PC-3 (cell line): ENCODE results near the gene SLC43A1. TPM values are rescaled to one million over a fixed set of nuclear protein-coding genes. Genes with fewer than 3 reads are reported as not detected.

Experiments
- ATAC-seq: fragments of 200-7000 bp; cut with Tn5 transposase; 2 replicates; pipeline ENCODE4 v1.9.1; 2020; ENCODE audit warnings: mild to moderate bottlenecking, moderate library complexity
- BruUV-seq: library from RNA; stranded (reverse); fragments of 400-500 nt; replicated peaks from 2 replicates; lab custom pipeline; 2021; lab: Mats Ljungman, UMichigan
- CTCF ChIA-PET: fragments of 300-600 bp; sonication (Branson Sonifier 250); formaldehyde crosslinking; loops from one replicate; lab custom pipeline; 2022; ENCODE audit warnings: antibody characterized with exemption; lab: Charles Lee
- POLR2A ChIA-PET: fragments of 300-600 bp; sonication (Branson Sonifier 250); formaldehyde crosslinking; loops from one replicate; lab custom pipeline; 2022; ENCODE audit warnings: antibody characterized with exemption; ENCODE audit not compliant: unreplicated experiment; lab: Charles Lee
- DNase-seq: peaks from one replicate; pipeline ENCODE4 v3.0.0-alpha.2; 2015
- H2AFZ ChIP-seq: fragments of 300-600 bp; sonication (generic); 2 replicates; pipeline ENCODE4 v1.6.0; 2016; ENCODE audit warnings: antibody characterized with exemption, low read length
- H3F3A ChIP-seq: fragments of 300-600 bp; sonication (generic); one replicate; pipeline ENCODE4 v1.6.0; 2017; ENCODE audit warnings: antibody characterized with exemption, low read length, control low read depth, mild to moderate bottlenecking; ENCODE audit not compliant: unreplicated experiment
- H3K27ac ChIP-seq: fragments of 300-600 bp; sonication (generic); 2 replicates; pipeline ENCODE4 v1.5.1; 2016; ENCODE audit warnings: mild to moderate bottlenecking, low read length
- H3K27me3 ChIP-seq: fragments of 300-600 bp; sonication (generic); 2 replicates; pipeline ENCODE4 v1.6.1; 2016; ENCODE audit warnings: low read length, mixed read lengths
- H3K36me3 ChIP-seq: fragments of 300-600 bp; sonication (generic); 2 replicates; pipeline ENCODE4 v1.6.1; 2016; ENCODE audit warnings: low read depth, mixed run types, low read length, mixed read lengths
- H3K4me1 ChIP-seq: fragments of 300-600 bp; sonication (generic); 2 replicates; pipeline ENCODE4 v1.5.1; 2016; ENCODE audit warnings: low read length; ENCODE audit not compliant: insufficient read depth
- H3K4me2 ChIP-seq: fragments of 300-600 bp; sonication (generic); 2 replicates; pipeline ENCODE4 v1.6.0; 2016; ENCODE audit warnings: low read length
- H3K4me3 ChIP-seq: fragments of 300-600 bp; sonication (generic); 2 replicates; pipeline ENCODE4 v1.5.1; 2016; ENCODE audit warnings: mild to moderate bottlenecking, low read length, mixed read lengths
- H3K79me2 ChIP-seq: fragments of 300-600 bp; sonication (generic); 2 replicates; pipeline ENCODE4 v1.6.1; 2017; ENCODE audit warnings: low read length, mixed read lengths
- H3K9ac ChIP-seq: fragments of 300-600 bp; sonication (generic); 2 replicates; pipeline ENCODE4 v1.6.0; 2016; ENCODE audit warnings: mild to moderate bottlenecking, low read length
- H3K9me2 ChIP-seq: fragments of 300-600 bp; sonication (generic); replicated peaks from 2 replicates; pipeline ENCODE4 v1.6.1; 2016; ENCODE audit warnings: mixed run types, low read length, mixed read lengths
- H3K9me3 ChIP-seq: fragments of 300-600 bp; sonication (generic); 2 replicates; pipeline ENCODE4 v1.6.1; 2016; ENCODE audit warnings: low read length, mixed read lengths
- H4K20me1 ChIP-seq: fragments of 300-600 bp; sonication (generic); 2 replicates; pipeline ENCODE4 v1.6.1; 2016; ENCODE audit warnings: low read length, mixed read lengths
- EZH2 ChIP-seq: fragments of 300-600 bp; sonication (generic); IDR thresholded peaks from one replicate; pipeline ENCODE4 v1.6.1; 2017; ENCODE audit warnings: antibody characterized with exemption, mild to moderate bottlenecking, low read length; ENCODE audit not compliant: unreplicated experiment
- EZH2phosphoT487 ChIP-seq: fragments of 300-600 bp; sonication (generic); IDR thresholded peaks from 2 replicates; pipeline ENCODE4 v1.6.1; 2018; ENCODE audit warnings: mild to moderate bottlenecking, antibody characterized with exemption, low read length, borderline replicate concordance
- intact Hi-C: fragments of 100-400 bp; cut with micrococcal nuclease; formaldehyde crosslinking; loops from 2 replicates; pipeline ENCODE4 v1.9.0; 2023
- total RNA-seq: library from RNA; depleted of rRNA; stranded (reverse); fragments of >200 nt; gene quantifications from 2 replicates; pipeline ENCODE4 v1.2.3, GENCODE V29; 2014
- TF ChIP-seq, protein P1 (sequence below): fragments of 300-600 bp; sonication (generic); conservative IDR thresholded peaks from 2 replicates; pipeline ENCODE4 v1.5.1; 2017; ENCODE audit warnings: antibody characterized with exemption, low read depth, mild to moderate bottlenecking, low read length

SLC43A1 gene
- total RNA-seq, 1 experiment from 2014 or later: 12.4 TPM

DNA sequence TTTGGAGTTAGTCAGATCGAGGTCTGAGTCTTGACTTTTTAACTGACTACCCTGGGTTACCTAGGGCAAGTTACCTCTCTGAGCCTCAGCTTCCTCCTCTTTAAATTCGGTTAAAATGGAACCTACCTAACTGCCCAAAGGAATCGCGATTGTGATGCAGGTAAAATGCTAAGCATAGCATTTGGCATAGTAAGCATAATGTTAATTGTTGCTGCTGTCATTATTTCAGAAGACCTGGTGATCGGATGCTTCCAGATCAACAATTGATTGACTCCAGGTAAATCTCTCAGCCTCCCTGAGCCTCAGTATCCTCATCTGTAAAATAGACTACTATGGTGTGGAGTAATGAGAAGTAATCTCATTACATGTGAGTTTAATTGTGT lies 550 bp upstream of the SLC43A1 start:
- H3K79me2 ChIP-seq: no peaks in the 10 kb centered on the region
- H3K4me2 ChIP-seq: peak overlapping the region; percentile 100
- H3K4me1 ChIP-seq: peaks cover 9% of the 10 kb centered on the region
- no peak overlapping the region for H3K27ac ChIP-seq
- intact Hi-C loops: loop anchor here (1.0 kb wide), 1 partner anchor 171 kb away; no protein-coding TSS in a partner anchor
- no peaks in the 10 kb centered on the region for H3K9me2 ChIP-seq
- H3K36me3 ChIP-seq: no peaks in the 10 kb centered on the region
- TF ChIP-seq EZH2 (no peak), EZH2phosphoT487 (no peak)
- TF ChIP-seq, protein P1, sequence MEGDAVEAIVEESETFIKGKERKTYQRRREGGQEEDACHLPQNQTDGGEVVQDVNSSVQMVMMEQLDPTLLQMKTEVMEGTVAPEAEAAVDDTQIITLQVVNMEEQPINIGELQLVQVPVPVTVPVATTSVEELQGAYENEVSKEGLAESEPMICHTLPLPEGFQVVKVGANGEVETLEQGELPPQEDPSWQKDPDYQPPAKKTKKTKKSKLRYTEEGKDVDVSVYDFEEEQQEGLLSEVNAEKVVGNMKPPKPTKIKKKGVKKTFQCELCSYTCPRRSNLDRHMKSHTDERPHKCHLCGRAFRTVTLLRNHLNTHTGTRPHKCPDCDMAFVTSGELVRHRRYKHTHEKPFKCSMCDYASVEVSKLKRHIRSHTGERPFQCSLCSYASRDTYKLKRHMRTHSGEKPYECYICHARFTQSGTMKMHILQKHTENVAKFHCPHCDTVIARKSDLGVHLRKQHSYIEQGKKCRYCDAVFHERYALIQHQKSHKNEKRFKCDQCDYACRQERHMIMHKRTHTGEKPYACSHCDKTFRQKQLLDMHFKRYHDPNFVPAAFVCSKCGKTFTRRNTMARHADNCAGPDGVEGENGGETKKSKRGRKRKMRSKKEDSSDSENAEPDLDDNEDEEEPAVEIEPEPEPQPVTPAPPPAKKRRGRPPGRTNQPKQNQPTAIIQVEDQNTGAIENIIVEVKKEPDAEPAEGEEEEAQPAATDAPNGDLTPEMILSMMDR: no peak
- BruUV-seq: no TSS peak
- POLR2A ChIA-PET: interaction anchor here (0.6 kb wide), 1 partner anchor 47 kb away, joined by 3 read pairs; no protein-coding TSS in a partner anchor
- peak overlapping the region; percentile 83 for H2AFZ ChIP-seq
- H3K4me3 ChIP-seq: peak overlapping the region; percentile 94
- no peaks in the 10 kb centered on the region for H4K20me1 ChIP-seq
- peak overlapping the region; percentile 62 for H3K9ac ChIP-seq
- CTCF ChIA-PET: no interaction called here
- H3K27me3 ChIP-seq: no peaks in the 10 kb centered on the region
- DNase-seq (no peak), ATAC-seq (no peak)
- H3K9me3 ChIP-seq: no peaks in the 10 kb centered on the region
- no peaks in the 10 kb centered on the region for H3F3A ChIP-seq

DNA sequence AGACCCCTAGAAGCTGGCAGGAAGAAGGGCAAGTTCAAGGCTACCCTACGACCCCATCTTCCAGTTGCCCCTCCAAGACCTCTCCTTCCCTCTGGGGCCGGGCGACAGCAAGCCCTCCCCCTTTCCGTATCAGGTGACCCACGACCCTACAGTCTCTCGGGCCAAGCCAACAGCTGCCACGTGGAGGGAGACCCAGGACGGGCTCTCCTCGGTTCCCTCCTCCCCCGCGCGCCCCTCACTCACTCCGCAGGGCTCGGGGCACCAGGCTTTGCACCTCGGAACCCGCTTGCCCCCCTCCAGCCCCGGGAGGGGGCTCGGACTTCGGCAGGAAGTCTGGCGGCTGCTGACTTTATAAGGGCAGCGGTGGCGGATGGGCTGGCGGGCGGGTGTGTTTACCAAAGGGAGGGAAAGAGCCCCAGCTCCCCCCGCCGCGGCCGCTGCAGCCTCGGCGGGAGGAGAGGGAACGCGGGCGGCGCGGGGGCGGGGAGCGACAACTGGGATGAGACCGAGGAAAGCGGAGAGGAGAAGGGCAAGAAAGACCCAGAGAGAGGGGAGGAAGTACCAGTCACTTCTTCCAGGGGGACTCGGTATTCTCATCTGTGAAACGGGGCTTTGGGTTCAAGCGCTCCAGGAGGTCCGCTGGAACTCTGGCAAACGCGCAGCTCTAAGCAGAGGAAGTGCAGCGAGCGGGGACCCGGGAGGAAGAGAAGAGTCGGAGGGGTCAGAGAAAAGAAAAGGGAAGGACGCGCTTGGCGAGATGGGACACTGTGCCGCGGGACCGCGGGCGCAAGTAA lies 767 bp downstream of the SLC43A1 start:
- Histone ChIP-seq H3K27ac (no peak overlapping the region), H3K27me3 (no peaks in the 10 kb centered on the region), H3K9me2 (no peaks in the 10 kb centered on the region), H3K36me3 (no peaks in the 10 kb centered on the region), H2AFZ (peak overlapping the region; percentile 83), H3F3A (no peaks in the 10 kb centered on the region), H3K9ac (peak overlapping the region; percentile 62), H3K4me1 (peaks cover 9% of the 10 kb centered on the region), H4K20me1 (no peaks in the 10 kb centered on the region), H3K4me3 (peak overlapping the region; percentile 94), H3K4me2 (peak overlapping the region; percentile 100), H3K79me2 (no peaks in the 10 kb centered on the region), H3K9me3 (no peaks in the 10 kb centered on the region)
- ChIA-PET POLR2A (interaction anchor here (0.5 kb wide), 1 partner anchor 276 kb away, joined by 3 read pairs; no protein-coding TSS in a partner anchor), CTCF (interaction anchor here (0.6 to 1.1 kb wide), 2 partner anchors 56 to 130 kb away, joined by 4 read pairs; no protein-coding TSS in a partner anchor)
- BruUV-seq: no TSS peak
- intact Hi-C loops: no loop called here
- DNase-seq: peak; percentile 54
- peak; percentile 59 for ATAC-seq
- TF ChIP-seq, protein P1: no peak
- TF ChIP-seq EZH2 (no peak), EZH2phosphoT487 (no peak)
